Activated naive CD4-positive, alpha-beta T cell treated with anti-CD3 and anti-CD28 coated beads, Interleukin-2, amount 10 ng/mL, durations not matched to agents 7 days and 5 days (primary cell): Measurements from ENCODE around the gene TPSG1.

Experiments
- CTCF ChIA-PET: fragments of 350-600 bp; sonication (Branson Sonifier 250); formaldehyde crosslinking; loops from one replicate; lab custom pipeline; 2021; ENCODE audit warnings: antibody characterized with exemption; lab: Charles Lee
- DNase-seq: peaks from one replicate; pipeline ENCODE4 v3.0.0-alpha.2; 2020
- H3K27ac Mint-ChIP-seq: one replicate; pipeline ENCODE4 v1.8.0; 2021; ENCODE audit warnings: mild to moderate bottlenecking, moderate library complexity, mixed read lengths
- H3K27me3 Mint-ChIP-seq: one replicate; pipeline ENCODE4 v1.8.0; 2021; ENCODE audit warnings: mild to moderate bottlenecking, mixed read lengths
- H3K36me3 Mint-ChIP-seq: one replicate; pipeline ENCODE4 v1.8.0; 2021; ENCODE audit warnings: mixed read lengths
- H3K4me1 Mint-ChIP-seq: one replicate; pipeline ENCODE4 v1.8.0; 2021; ENCODE audit warnings: mixed read lengths
- H3K4me3 Mint-ChIP-seq: one replicate; pipeline ENCODE4 v1.8.0; 2021; ENCODE audit warnings: mild to moderate bottlenecking, moderate library complexity, mixed read lengths
- H3K9me3 Mint-ChIP-seq: one replicate; pipeline ENCODE4 v1.8.0; 2021; ENCODE audit warnings: mixed read lengths

TPSG1 gene

GRCh38 chr16:1181404-1182315 is 43.4 kb downstream of the TPSG1 start:
- no peak overlapping the region for H3K4me3 Mint-ChIP-seq
- H3K36me3 Mint-ChIP-seq: no peaks in the 10 kb centered on the region
- H3K9me3 Mint-ChIP-seq: no peaks in the 10 kb centered on the region
- no peaks in the 10 kb centered on the region for H3K4me1 Mint-ChIP-seq
- H3K27ac Mint-ChIP-seq: no peak overlapping the region
- no peak for DNase-seq
- CTCF ChIA-PET: no interaction called here
- H3K27me3 Mint-ChIP-seq: no peaks in the 10 kb centered on the region

GRCh38 chr16:1180549-1181403 is 44.3 kb downstream of the TPSG1 start:
- Mint-ChIP-seq H3K9me3 (no peaks in the 10 kb centered on the region), H3K4me1 (no peaks in the 10 kb centered on the region), H3K36me3 (no peaks in the 10 kb centered on the region), H3K4me3 (no peak overlapping the region), H3K27ac (no peak overlapping the region), H3K27me3 (no peaks in the 10 kb centered on the region)
- DNase-seq: no peak
- CTCF ChIA-PET: no interaction called here

- H3K4me3 Mint-ChIP-seq: no peak overlapping the region
- CTCF ChIA-PET: no interaction called here
- no peak for DNase-seq
- H3K27me3 Mint-ChIP-seq: no peaks in the 10 kb centered on the region
- no peaks in the 10 kb centered on the region for H3K4me1 Mint-ChIP-seq
- no peak overlapping the region for H3K27ac Mint-ChIP-seq
- no peaks in the 10 kb centered on the region for H3K9me3 Mint-ChIP-seq
- no peaks in the 10 kb centered on the region for H3K36me3 Mint-ChIP-seq
Observed at GRCh38 chr16:1178295-1178910, 46.7 kb downstream of the TPSG1 start.

GRCh38 chr16:1177750-1178149 is 47.3 kb downstream of the TPSG1 start:
- no peak overlapping the region for H3K27ac Mint-ChIP-seq
- H3K36me3 Mint-ChIP-seq: no peaks in the 10 kb centered on the region
- no peak for DNase-seq
- no peaks in the 10 kb centered on the region for H3K4me1 Mint-ChIP-seq
- no peak overlapping the region for H3K4me3 Mint-ChIP-seq
- H3K27me3 Mint-ChIP-seq: no peaks in the 10 kb centered on the region
- H3K9me3 Mint-ChIP-seq: no peaks in the 10 kb centered on the region
- CTCF ChIA-PET: no interaction called here

GRCh38 chr16:1177053-1177452 is 48.0 kb downstream of the TPSG1 start:
- Mint-ChIP-seq H3K4me3 (no peak overlapping the region), H3K4me1 (no peaks in the 10 kb centered on the region)

GRCh38 chr16:1176280-1176897 is 48.7 kb downstream of the TPSG1 start:
- no peak overlapping the region for H3K27ac Mint-ChIP-seq
- no peaks in the 10 kb centered on the region for H3K9me3 Mint-ChIP-seq
- CTCF ChIA-PET: no interaction called here
- no peaks in the 10 kb centered on the region for H3K36me3 Mint-ChIP-seq
- no peaks in the 10 kb centered on the region for H3K27me3 Mint-ChIP-seq
- no peaks in the 10 kb centered on the region for H3K4me1 Mint-ChIP-seq
- no peak overlapping the region for H3K4me3 Mint-ChIP-seq
- DNase-seq: no peak

More at GRCh38 chr16:1177053-1177452, 48.0 kb downstream of the TPSG1 start:
- Mint-ChIP-seq H3K9me3 (no peaks in the 10 kb centered on the region), H3K27ac (no peak overlapping the region), H3K27me3 (no peaks in the 10 kb centered on the region), H3K36me3 (no peaks in the 10 kb centered on the region)
- DNase-seq: no peak
- CTCF ChIA-PET: interaction anchor here (0.6 kb wide), 1 partner anchor 457 kb away, joined by 4 read pairs; no protein-coding TSS in a partner anchor

- DNase-seq: no peak
- Mint-ChIP-seq H3K27ac (no peak overlapping the region), H3K36me3 (no peaks in the 10 kb centered on the region), H3K9me3 (no peaks in the 10 kb centered on the region), H3K27me3 (no peaks in the 10 kb centered on the region), H3K4me1 (no peaks in the 10 kb centered on the region), H3K4me3 (no peak overlapping the region)
- CTCF ChIA-PET: no interaction called here
Observed at GRCh38 chr16:1175566-1176279, 49.3 kb downstream of the TPSG1 start.

- CTCF ChIA-PET: no interaction called here
- Mint-ChIP-seq H3K36me3 (no peaks in the 10 kb centered on the region), H3K4me3 (no peak overlapping the region), H3K27ac (no peak overlapping the region), H3K27me3 (no peaks in the 10 kb centered on the region), H3K4me1 (no peaks in the 10 kb centered on the region), H3K9me3 (no peaks in the 10 kb centered on the region)
- no peak for DNase-seq
Observed at GRCh38 chr16:1174477-1175357, 50.4 kb downstream of the TPSG1 start.

- Mint-ChIP-seq H3K4me1 (no peaks in the 10 kb centered on the region), H3K4me3 (no peak overlapping the region), H3K27ac (no peak overlapping the region), H3K36me3 (no peaks in the 10 kb centered on the region), H3K9me3 (no peaks in the 10 kb centered on the region), H3K27me3 (no peaks in the 10 kb centered on the region)
- CTCF ChIA-PET: no interaction called here
- DNase-seq: no peak
Observed at GRCh38 chr16:1173788-1174451, 51.1 kb downstream of the TPSG1 start.

- Mint-ChIP-seq H3K27ac (no peak overlapping the region), H3K9me3 (no peaks in the 10 kb centered on the region), H3K4me1 (no peaks in the 10 kb centered on the region), H3K36me3 (no peaks in the 10 kb centered on the region), H3K27me3 (no peaks in the 10 kb centered on the region), H3K4me3 (no peak overlapping the region)
- DNase-seq: no peak
- CTCF ChIA-PET: no interaction called here
Observed at GRCh38 chr16:1172651-1173050, 52.4 kb downstream of the TPSG1 start.

GRCh38 chr16:1171854-1172428 is 53.1 kb downstream of the TPSG1 start:
- H3K36me3 Mint-ChIP-seq: no peaks in the 10 kb centered on the region
- CTCF ChIA-PET: no interaction called here
- H3K27me3 Mint-ChIP-seq: no peaks in the 10 kb centered on the region
- H3K4me3 Mint-ChIP-seq: no peak overlapping the region
- DNase-seq: no peak
- no peaks in the 10 kb centered on the region for H3K9me3 Mint-ChIP-seq
- no peaks in the 10 kb centered on the region for H3K4me1 Mint-ChIP-seq
- H3K27ac Mint-ChIP-seq: no peak overlapping the region
